ENCODE results near the gene LAMB4.

The LAMB4 gene

DNA sequence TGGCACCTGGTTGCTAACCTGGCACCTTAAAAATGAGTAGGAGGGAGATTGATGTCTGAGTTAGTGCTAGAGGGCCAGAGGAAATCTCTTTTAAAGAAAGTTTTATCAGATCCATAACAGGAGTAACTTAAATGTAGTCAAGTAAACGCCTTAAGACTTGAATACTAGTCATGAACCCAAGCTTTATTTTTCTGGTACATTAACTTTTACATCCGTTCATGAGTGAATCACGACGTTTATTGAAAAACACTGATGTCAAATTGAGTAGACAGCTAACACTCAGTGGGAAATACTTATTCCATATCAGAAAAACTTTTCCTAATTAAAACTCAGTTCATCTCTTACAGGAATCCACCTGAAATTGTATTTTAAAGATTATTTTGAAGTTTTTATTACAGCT is 120.3 kb downstream of the LAMB4 start:
- DNase-seq = no peak

DNA sequence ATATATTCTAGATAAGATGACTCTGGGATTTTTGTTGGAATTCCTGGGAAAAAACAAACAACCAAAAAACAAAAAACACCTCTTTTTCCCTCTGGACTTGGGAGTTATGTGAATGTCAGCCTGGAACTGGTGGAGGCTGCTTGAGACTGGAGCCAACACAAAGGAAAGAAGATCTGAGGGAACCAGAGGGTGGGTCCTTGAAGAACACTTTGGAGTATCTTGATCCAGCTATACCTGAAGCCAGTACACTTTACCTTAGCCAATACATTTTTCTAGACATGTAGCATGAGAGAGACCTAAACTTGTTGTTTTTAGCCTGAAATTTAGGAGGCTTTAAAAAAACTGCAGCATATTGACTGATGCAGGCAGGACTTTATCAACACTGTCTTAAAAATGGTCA is 121.3 kb downstream of the LAMB4 start:
- DNase-seq = no peak

DNA sequence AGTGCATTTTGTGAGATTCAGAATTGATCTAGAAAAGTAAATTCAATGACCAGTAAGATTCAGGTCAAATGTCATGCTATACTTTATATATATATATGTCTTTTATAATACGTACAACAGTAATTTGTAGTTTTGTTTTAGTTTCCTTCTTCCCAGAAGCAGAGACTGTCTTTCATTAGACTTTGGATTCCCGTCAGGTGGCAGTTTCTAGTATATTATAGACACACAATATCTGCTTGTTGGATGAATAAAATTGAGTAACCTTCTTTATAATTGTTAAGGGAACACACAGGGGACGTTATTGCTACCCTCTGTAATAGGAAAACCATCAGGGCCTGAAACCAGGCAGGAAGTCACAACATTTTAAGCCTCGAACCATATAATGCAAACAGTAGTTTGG is 121.9 kb downstream of the LAMB4 start:
- no peak for DNase-seq

DNA sequence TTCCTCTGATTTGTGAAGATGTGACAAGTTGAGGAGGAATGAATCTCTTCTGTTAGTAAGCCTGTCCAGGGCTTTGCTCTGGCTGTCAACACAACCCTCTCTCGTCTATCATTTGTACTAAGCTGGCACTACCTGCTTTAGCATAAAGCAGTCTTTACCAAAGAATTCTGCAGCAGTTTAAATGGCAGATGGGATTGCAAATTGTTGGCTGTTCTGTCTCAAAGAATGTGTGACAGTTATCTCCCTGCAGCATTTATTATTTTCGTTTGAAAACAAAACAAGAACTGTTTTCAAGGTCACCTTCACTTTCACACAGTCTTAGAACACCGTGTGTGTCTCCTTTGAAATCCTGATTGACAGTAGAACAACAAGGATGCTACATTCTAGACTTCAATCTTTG is 122.4 kb downstream of the LAMB4 start:
- no peak for DNase-seq

DNA sequence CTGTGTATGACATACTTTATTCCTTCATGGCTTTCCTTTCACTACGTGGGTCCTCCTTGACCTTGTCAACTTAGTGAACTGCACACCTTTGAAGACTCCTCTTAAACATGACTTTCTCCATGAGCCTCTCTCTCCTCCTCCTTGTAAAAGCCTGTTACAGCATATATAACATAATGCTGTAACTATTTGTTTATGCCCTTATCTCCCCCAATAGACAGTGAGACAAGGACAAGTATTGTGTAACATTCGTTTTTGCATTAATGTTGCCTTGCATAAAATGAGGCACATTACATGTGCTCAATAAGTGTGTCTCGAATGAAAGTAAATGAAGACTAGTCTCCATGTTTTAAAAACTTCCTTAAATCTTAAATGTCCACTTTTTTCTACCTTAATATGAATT is 122.9 kb downstream of the LAMB4 start:
- DNase-seq = no peak

DNA sequence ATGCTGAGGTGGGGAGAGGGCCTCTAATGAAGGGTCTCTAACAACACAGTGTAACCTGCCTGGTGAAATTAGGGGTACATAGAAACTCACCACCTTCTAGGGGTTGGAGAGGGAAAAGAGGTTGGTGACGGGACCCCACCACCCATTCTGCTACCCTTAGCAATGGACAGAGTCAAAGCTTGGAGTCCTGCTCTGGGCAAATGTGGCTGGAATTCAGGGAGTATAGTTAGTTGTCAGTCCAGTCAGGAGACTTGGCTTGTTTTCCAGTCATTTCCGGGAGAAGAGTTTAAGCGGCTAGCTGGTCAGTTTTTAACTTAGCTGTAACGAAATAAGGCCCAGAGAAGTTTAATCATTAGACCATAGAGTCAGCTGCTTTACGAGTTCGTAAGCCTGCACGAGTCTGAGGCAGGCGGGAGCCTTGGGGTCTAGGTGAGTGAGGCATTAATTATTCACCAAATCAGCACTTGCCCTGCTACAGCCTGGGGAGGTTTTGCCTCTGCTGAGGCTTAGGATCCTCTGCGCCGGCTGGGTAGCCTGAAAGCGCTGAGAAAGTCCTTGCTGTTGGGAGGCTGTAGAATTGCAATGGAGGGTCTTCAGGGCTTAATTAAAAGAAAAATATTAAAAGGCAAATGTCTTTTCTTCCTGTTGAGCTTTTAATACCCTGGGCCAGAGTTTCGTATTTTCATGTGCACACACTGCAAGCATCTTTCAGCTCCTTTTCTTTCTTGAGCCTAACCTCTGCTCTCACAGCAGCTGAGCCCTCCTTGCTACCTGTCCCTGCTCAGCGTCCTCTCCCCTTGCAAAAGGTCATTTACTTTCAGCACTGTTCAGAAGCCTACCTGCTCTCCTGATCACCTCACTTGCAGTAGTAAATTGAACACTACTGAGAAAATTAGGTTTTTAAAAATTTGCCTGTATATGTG is 125.7 kb downstream of the LAMB4 start:
- peak; percentile 32 for DNase-seq

DNA sequence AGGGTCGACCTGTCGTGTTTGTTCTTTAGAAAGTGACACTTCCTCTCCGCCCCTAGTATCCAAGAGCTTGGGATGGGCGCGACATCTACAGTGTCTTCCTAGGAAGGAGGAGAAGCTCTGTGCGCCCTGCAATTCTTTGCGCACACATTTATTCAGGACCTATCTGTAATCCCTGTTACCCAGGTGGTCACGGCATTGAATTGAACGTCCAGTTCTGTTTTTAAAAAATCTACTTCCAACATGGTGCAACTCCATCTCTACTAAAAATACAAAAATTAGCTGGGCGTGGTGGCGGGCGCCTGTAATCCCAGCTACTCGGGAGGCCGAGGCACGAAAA is 126.6 kb downstream of the LAMB4 start:
- no peak for DNase-seq

- DNase-seq = peak; percentile 86
Observed at GRCh38 chr7:108002726-108003598, 127.2 kb downstream of the LAMB4 start, which contains the start of gene LAMB1. Gene LAMB1 (minus strand): TSS chr7:108003161. CDS start chr7:108002885, 276 bp downstream.

DNA sequence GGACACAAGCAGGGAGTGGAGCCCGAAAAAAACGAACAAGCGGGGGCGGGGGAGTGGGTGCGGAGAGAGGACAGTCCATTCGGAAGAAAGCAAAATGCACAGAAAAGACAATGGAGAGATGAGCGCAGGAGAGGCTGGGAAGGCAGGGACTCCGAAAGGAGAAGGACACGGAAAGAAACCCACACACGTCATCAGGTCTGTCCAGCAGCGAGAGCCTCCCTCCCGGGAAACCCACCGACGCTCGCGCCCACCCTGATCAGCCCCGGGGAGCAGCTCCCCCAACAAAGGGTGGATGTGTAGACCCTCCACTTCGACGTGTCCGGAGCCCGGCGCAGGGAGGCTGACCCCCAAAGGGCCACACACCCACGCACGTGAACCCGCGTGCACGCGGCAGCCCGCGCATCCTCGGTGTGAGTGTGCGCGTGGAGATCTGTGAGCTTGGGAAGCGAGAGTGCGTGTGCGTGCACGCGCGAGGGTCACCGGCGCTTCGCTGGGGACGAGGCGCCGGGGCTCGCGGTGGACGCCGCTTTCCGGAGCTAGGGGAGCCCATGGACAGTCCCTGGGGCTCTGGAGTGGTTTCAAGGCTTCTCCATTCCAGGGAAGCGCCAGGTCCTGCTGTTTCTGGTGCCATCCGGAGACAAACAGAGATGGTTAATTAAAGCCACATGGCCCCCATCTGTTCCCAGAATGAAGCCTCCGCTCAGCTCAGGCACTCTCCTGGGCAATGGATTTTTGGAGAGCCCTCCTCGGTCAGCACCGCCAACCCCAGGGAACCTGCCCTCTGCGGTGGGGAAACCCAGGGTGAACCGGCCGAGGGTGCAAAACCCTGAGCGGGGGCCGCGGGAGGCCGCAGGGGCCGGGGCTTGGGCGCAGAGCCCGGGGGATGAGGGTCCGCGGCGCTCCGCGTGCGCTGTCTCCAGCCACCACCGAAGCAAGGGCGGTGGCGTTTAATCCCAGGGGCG is 128.1 kb downstream of the LAMB4 start:
- DNase-seq = peak; percentile 72

DNA sequence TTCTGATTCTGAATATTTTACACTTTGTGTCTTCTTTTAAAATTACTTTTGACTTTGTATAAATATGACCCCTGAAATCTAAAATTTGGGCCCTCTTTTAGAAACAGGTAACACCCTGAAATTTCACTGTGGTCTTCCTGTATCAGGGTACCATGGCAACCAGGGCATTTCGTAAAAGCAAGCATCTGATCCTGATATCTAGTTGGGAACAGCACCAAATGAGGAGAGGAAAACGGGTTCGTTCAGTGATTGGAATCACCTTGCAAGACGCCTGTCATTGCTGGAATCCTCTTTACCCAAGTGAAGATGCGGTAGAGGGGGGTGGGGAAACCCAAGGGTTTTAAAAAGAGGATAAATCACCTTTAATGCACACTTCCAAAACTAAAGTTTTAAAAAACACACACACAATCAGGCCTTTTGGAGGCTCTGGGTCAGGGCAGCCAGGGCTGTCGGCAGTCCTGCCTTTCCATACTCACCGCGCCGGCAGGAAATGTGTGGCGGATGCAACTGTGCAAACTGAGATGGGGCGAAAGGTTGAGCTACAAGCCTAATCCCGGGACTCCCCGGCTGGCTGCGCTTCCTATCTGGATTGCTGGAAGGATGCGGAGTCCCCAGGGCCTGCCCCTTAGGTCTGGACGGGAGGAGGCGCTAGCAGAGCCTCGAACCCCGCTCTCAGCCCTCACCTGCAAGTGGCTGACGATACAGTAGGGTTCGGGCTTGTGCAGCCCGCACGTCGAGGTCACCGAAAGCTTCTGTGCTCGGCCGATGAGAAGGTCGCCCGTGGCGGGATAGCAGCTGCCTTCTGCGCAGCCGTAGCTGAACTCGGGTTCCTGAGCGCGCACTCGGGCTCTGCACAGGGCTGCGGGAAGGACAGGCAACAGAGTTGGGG is 129.0 kb downstream of the LAMB4 start:
- peak; percentile 66 for DNase-seq

DNA sequence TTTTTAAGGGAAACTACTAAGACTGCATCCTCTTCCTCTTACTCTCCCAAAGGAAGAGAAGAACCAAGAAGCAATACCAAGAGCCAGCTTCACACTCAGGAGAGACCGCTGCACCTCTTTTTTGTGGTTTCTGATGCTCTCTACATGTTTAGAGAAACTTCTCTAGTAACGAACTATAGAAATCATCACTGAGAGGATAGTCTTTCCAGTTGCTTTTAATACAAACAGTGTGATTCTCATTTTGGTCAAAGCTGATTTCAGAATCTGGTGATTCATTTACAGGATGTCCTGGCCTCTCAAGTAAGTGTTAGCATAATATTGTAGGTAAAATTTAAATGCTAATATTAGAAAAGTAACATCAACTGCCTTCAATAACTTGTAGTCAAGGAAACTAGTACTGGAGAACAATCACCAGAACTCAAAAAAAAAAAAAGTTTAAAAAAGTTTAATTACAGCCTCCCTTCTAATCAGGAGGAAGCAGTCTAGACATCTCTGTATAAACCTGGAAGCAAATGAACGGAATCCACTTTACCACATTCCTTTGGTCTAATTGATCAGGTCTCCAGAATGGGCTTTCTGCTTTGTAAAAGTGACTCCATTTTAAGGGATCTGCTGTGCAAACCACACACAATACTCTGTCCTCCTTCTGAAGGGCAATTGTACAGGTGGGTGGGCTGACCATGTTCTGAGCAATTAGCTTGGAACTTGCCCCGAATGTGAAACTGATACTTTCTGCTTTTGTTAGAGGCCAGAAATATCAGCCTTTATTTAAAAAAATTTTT is 130.2 kb downstream of the LAMB4 start:
- peak; percentile 77 for DNase-seq

DNA sequence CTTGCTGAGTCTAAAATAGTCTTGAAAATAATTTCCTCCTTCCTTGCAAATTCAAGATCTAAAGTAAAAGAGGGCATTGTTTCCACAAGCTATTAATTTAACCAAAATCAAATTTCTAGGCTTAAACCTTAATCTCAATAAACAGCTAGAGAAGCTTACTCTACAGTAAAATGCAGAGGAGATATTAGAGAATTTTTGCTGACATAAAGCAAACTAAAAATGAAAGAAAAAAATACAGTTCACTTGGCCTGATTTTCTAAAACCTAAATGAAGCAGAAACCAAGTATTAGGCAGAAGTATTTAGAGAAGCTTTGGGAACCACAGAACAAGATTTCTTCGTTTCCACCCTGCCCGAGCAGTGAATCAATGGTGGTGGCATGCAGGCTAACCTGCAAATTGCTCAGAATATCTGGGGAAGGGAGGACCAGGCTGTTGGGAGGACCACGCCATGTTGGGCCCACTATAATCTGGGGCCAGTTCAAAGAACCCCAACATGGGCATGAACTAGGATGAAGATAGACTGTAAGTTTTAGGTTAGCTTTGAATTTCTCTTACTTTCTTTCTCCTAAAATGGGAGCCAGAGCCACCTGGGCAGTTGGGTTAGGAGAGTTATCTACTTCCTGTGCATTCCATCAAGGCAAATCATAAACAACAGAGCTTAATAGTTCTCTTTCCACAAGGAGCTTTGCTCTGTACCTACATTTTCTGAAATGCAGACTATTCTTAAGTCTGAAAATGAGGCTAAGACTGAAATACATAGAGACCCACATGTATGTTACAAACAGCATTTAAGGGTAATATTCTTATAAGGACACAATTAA is 131.3 kb downstream of the LAMB4 start:
- peak; percentile 46 for DNase-seq

- DNase-seq = peak; percentile 69
Observed at GRCh38 chr7:107998150-107998549, 132.0 kb downstream of the LAMB4 start.

DNA sequence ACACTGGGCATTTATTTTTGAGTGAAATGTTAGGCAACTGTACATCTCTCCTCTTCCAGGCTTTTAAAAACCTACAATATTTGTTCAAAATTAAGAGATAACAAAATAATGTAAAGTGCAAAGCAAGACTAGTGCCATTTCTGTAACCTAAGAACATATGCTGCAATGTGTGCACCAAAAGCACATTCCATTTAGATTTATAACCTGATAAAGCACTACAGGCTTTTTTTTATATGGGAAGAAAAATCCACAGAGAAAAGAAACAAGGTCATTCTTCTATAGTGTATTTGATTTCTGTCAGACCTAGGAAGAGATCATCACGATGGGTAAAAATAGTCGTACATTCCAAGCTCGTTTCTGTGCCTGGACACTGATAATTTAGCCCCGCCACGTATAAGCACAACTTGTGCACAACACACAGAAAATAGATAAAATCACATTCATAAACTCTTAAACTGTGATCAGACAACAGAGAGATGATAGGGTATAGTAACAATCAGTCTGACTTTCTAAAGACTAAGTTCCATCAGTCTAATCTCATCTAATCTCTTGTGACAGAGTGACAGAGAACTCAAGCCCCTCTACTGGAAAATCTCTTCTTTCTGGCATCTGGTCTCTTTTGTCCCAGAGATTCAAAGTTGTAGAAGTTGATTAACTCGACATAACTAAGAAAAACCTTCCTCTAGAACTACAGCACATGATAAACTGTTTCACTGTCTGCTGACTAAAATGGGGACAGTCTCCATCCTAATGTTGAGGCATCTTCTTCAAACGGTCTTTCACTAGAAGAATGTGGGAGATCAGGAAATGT is 133.9 kb downstream of the LAMB4 start:
- DNase-seq = peak; percentile 78

DNA sequence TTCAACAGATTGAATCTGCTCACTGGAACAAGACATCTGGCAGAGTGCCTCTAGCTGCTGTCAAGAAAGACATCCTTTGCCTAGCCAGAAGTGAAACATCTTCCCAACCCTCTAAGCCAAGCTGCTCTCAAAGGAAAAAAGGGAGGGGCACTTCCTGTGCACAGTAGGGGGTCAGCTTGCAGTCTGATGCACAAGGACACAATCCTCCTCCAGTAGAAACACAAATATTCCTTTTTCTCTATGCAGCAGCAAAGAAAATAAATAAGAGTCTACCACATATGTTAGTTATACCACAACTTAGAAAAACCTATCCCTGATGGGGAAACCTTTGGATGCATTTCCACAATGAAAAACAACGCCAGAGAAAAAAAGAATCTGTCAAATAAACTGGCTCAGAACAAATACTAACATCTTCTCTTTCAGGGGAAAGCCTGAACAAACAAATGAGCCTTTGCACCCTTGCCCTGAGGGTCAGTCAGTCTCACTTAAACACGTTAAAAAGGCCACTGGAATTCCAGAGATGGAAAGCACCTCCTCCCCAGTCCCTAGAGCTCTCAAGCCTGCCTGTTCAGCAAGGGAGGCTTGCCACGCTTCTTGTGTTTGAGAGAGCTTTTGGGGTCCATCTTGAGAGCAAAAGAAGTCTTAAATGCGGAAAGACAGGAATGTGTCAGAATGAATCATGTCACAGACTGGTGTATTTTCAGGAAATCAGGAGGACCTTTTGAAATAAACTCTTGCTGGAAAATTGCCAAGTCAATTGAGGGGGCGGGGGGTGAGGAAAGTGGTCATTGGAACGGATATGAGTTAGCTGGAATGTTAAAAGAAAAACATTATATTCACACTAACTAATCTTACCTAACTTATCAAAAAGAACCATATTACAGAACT is 134.7 kb downstream of the LAMB4 start:
- DNase-seq = peak; percentile 95

DNA sequence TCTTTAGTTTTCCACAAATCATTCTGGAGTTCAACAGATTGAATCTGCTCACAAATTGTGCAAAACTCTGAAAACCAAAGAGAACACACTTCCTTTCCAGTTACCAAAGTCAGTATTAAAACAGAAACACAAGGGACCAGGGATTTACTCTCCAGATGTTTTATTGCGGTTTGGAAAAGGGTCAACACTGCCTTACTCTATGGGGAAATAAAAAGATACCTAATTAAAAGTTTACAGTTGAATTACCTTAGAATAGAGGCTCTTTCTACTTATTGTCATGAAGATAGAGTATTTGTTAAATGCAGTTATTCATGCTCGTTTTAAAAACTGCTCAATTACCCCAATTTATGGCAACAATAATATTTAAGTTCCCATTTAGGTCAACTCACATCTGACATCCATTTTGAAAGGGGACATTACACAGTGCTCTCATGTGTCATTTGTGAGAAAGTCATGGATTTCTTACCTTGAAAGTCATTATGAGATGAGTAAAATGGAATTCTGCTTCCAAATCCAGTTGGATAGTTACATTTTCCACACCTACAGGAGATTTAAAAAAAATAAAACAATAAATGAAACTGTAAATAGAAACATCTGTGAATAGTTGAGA is 135.6 kb downstream of the LAMB4 start:
- DNase-seq = peak; percentile 21

DNA sequence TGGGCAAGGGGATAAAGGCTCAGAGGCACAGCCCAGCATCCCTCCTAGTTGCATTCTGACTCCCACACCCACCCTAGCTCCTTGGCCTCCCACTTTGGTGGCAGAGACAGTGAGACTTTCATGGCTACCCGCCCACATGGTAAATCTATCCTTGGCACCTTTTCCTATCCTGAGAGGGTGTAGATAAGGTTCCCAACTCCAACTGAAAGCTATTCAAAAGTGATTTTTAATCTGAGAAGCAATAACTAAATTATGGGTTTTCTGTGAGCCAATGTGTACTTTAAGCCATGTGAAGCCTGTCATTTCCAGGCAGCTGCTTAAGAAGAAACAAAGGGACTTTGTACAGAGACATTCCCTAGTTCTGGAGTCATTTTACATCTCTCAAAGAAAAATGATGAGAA is 136.3 kb downstream of the LAMB4 start:
- no peak for DNase-seq
